MCF 10A (cell line): ENCODE results near the gene TXN. TPM values are rescaled to one million over a fixed set of nuclear protein-coding genes. Genes with fewer than 3 reads are reported as not detected.
"Not testable (repeated sequence)": the region's sequence is repeated elsewhere in the genome, so short reads cannot be mapped to it uniquely, and the experiment has no call there.

Source experiments
- BruUV-seq: library from RNA; stranded (reverse); fragments of 400-500 nt; replicated peaks from 2 replicates; lab custom pipeline; 2021; lab: Mats Ljungman, UMichigan
- CTCF ChIA-PET: fragments of 300-600 bp; sonication (Branson Sonifier 250); formaldehyde crosslinking; extraction: SDS; loops from one replicate; lab custom pipeline; 2021; ENCODE audit warnings: antibody characterized with exemption, inconsistent platforms; lab: Yijun Ruan, JAX
- POLR2A ChIA-PET: fragments of 300-600, 350-650 bp; sonication (Branson Sonifier 250); formaldehyde crosslinking; extraction: SDS; loops from one replicate; lab custom pipeline; 2020; ENCODE audit warnings: antibody characterized with exemption, inconsistent platforms; lab: Yijun Ruan, JAX
- DNase-seq: peaks from one replicate; pipeline ENCODE4 v3.0.0-alpha.2; 2018; ENCODE audit not compliant: unreplicated experiment
- H3K27ac Mint-ChIP-seq: one replicate; pipeline ENCODE4 v1.8.0; 2022; ENCODE audit warnings: mild to moderate bottlenecking, low read depth, mixed read lengths; ENCODE audit not compliant: unreplicated experiment
- H3K27me3 Mint-ChIP-seq: one replicate; pipeline ENCODE4 v1.8.0; 2022; ENCODE audit warnings: mixed read lengths; ENCODE audit not compliant: insufficient read depth, unreplicated experiment
- H3K36me3 Mint-ChIP-seq: one replicate; pipeline ENCODE4 v1.8.0; 2022; ENCODE audit warnings: mild to moderate bottlenecking, moderate library complexity, mixed read lengths; ENCODE audit not compliant: insufficient read depth, unreplicated experiment
- H3K4me1 Mint-ChIP-seq: one replicate; pipeline ENCODE4 v1.8.0; 2022; ENCODE audit warnings: mixed read lengths; ENCODE audit not compliant: insufficient read depth, unreplicated experiment
- H3K4me3 Mint-ChIP-seq: one replicate; pipeline ENCODE4 v1.8.0; 2022; ENCODE audit warnings: mild to moderate bottlenecking, moderate library complexity, mixed read lengths; ENCODE audit not compliant: unreplicated experiment
- H3K9me3 Mint-ChIP-seq: one replicate; pipeline ENCODE4 v1.8.0; 2022; ENCODE audit warnings: mixed read lengths; ENCODE audit not compliant: unreplicated experiment
- intact Hi-C: fragments of 100-400 bp; cut with micrococcal nuclease; formaldehyde crosslinking; loops from 2 replicates; pipeline ENCODE4 v1.14.1; 2022
- total RNA-seq: library from RNA; stranded (reverse); gene quantifications from 2 replicates; pipeline ENCODE4 v1.2.3, GENCODE V29; 2022
- TF ChIP-seq, protein P1 (sequence below): fragments of 200-600 bp; IDR thresholded peaks from one replicate; pipeline ENCODE4 v1.8.0; 2022; ENCODE audit warnings: antibody characterized with exemption, mild to moderate bottlenecking; ENCODE audit not compliant: unreplicated experiment

The TXN gene
- total RNA-seq, 1 experiment from 2014 or later, result 349 TPM

DNA sequence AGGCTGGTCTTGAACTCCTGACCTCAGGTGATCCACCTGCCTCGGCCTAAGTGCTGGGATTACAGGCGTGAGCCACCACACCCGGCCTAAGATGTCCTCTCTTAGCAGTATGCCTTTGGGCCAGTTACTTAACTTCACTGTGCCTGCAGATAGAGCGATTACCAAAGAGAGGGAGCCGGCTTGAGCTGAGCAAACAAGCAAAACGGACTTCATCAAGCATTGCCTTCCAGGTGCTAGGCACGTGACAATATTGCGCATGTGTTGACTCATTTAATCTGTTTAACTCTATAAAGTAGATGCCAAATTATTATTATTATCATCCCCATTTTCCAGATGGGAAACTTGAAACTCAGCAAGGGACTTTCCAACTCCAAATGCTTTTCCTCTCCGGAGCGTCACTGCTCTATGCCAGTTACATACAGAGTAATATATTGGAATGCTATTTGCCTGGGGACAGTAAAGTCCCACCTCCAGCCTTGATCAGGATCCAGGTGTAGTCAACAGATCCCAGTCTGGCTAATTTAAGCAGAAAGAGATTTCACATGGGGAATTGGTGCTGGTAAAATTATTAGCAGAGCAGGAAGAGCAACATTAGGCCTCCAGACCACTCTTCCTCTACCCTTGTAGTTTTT is 42.8 kb downstream of the TXN start:
- Mint-ChIP-seq H3K27ac (no peak overlapping the region), H3K4me1 (peaks cover 11% of the 10 kb centered on the region), H3K36me3 (no peaks in the 10 kb centered on the region), H3K27me3 (no peaks in the 10 kb centered on the region), H3K9me3 (no peaks in the 10 kb centered on the region), H3K4me3 (no peak overlapping the region)
- TF ChIP-seq, protein P1, sequence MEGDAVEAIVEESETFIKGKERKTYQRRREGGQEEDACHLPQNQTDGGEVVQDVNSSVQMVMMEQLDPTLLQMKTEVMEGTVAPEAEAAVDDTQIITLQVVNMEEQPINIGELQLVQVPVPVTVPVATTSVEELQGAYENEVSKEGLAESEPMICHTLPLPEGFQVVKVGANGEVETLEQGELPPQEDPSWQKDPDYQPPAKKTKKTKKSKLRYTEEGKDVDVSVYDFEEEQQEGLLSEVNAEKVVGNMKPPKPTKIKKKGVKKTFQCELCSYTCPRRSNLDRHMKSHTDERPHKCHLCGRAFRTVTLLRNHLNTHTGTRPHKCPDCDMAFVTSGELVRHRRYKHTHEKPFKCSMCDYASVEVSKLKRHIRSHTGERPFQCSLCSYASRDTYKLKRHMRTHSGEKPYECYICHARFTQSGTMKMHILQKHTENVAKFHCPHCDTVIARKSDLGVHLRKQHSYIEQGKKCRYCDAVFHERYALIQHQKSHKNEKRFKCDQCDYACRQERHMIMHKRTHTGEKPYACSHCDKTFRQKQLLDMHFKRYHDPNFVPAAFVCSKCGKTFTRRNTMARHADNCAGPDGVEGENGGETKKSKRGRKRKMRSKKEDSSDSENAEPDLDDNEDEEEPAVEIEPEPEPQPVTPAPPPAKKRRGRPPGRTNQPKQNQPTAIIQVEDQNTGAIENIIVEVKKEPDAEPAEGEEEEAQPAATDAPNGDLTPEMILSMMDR, result no peak
- intact Hi-C loops, result loop anchor here (10.0 kb wide), 1 partner anchor 639 kb away; no protein-coding TSS in a partner anchor
- ChIA-PET CTCF (interaction anchor here (0.5 to 11.9 kb wide), 4 partner anchors 17 to 1303 kb away, joined by 3 to 276 read pairs (median 4); no protein-coding TSS in a partner anchor), POLR2A (interaction anchor here (0.9 to 2.6 kb wide), 3 partner anchors 22 to 30 kb away, joined by 3 to 10 read pairs (median 8); no protein-coding TSS in a partner anchor)
- DNase-seq, result peak; percentile 74
- no TSS peak for BruUV-seq

DNA sequence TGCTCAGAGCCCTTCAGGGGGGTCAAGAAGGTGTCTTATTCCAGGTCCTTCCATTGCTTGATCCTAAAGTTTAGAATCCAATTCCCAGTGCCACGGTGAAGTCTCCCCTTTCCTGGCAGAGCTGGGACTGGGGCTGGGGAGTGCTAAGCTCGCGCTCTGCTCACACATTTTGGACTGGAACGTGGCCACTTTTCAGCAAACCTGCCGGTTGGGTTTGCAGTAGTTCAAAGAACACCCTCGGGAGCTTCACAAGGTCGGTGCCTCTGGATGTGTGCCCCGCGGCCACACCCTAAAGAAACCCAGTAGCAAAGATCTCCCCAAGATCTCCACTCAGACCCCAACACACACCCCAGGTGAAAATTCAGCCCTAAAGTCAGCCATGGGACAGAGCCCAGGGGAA is 48.3 kb downstream of the TXN start, which contains the start of gene C9orf152:
Gene C9orf152, minus strand, starts transcription at position 129 of the 400 bp plus-strand sequence. CDS start 580 bp downstream, outside the sequence.
- Mint-ChIP-seq H3K4me1 (no peaks in the 10 kb centered on the region), H3K9me3 (no peaks in the 10 kb centered on the region), H3K27ac (no peak within 1 kb of the TSS), H3K27me3 (no peaks in the 10 kb centered on the region), H3K4me3 (no peak within 1 kb of the TSS), H3K36me3 (no peaks in the 10 kb centered on the region)
- BruUV-seq, result no TSS peak
- intact Hi-C loops, result no loop called here
- ChIA-PET POLR2A (interaction anchor here (1.1 kb wide), 1 partner anchor 8 kb away, joined by 3 read pairs; no protein-coding TSS in a partner anchor), CTCF (interaction anchor here (0.5 to 1.9 kb wide), 3 partner anchors 10 to 181 kb away, joined by 3 to 15 read pairs (median 6); no protein-coding TSS in a partner anchor)
- TF ChIP-seq, protein P1, result no peak
- no peak for DNase-seq

DNA sequence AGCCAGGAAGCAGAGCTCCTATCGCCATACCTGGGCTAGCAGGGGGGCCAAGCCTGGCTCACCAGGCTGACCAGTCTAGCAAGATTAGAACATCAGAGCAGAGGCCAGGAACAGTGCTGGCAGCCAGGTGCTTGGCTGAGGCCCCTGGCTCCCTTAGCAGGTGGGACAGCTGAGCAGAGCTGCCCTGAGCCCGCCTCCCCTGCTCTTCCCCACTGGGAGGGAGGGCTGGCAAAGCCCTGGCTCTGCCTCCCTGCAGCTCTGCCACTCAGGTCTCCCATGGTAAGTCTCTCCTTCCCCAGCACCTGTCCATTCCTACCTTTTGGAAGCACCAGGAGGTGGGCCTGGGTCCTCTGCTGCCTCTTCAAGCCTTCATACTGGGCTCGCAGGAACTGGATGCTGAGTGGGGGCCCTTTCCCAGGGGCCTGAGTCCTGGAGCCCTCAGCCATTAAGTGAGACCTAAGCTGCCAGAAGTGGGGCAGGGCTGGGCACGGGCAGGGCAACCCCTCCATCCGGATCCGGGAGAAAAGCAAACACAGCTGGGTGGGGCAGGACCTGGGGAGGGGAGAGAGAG is 49.2 kb downstream of the TXN start:
- no peaks in the 10 kb centered on the region for H3K9me3 Mint-ChIP-seq
- TF ChIP-seq, protein P1, result no peak
- intact Hi-C loops, result no loop called here
- BruUV-seq, result no TSS peak
- H3K27me3 Mint-ChIP-seq, result no peaks in the 10 kb centered on the region
- no peaks in the 10 kb centered on the region for H3K4me1 Mint-ChIP-seq
- ChIA-PET CTCF (no interaction called here), POLR2A (interaction anchor here (1.1 kb wide), 1 partner anchor 9 kb away, joined by 3 read pairs; no protein-coding TSS in a partner anchor)
- DNase-seq, result no peak
- H3K4me3 Mint-ChIP-seq, result no peak overlapping the region
- no peaks in the 10 kb centered on the region for H3K36me3 Mint-ChIP-seq
- H3K27ac Mint-ChIP-seq, result no peak overlapping the region

DNA sequence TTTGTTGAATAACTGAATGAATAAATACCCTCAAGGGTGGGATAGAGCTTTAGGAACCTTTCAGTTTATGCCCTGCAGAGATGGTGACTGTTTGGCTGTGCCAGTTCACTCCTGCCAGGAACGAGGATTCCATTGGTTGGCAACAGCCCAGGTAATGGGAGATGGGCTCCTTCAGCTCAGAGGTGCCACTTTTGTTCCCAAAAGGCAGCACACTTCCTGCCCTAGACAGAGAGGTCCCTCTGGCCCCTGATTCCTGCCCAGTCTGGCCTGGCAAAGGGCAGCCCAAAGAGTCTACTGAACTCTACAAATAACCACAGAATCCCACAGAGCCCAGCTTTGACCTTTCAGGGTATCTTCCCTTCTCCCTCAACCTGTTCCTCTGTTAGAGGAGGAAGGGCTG is 49.9 kb downstream of the TXN start:
- no TSS peak for BruUV-seq
- DNase-seq, result peak; percentile 10
- no peak overlapping the region for H3K4me3 Mint-ChIP-seq
- ChIA-PET CTCF (interaction anchor here (1.1 to 3.1 kb wide), 2 partner anchors 10 to 22 kb away, joined by 4 to 15 read pairs; no protein-coding TSS in a partner anchor), POLR2A (no interaction called here)
- no peaks in the 10 kb centered on the region for H3K36me3 Mint-ChIP-seq
- H3K4me1 Mint-ChIP-seq, result no peaks in the 10 kb centered on the region
- H3K27me3 Mint-ChIP-seq, result no peaks in the 10 kb centered on the region
- TF ChIP-seq, protein P1, result no peak
- intact Hi-C loops, result no loop called here
- H3K27ac Mint-ChIP-seq, result no peak overlapping the region
- no peaks in the 10 kb centered on the region for H3K9me3 Mint-ChIP-seq

DNA sequence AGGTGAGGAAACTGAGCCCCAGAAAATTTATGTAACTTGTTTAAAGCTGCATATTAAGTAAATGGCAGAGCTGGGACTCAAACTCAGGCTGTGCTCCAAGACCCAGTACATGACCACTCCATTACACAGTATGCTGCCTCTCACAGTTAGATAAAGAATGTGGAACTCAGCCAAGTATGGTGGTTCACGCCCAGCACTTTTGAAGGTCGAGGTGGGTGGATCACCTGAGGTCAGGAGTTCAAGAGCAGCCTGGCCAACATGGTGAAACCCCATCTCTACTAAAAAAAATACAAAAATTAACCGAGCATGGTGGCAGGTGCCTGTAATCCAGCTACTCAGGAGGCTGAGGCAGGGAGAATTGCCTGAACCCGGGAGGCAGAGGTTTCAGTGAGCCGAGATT is 50.7 kb downstream of the TXN start:
- H3K4me3 Mint-ChIP-seq, BruUV-seq, H3K27me3 Mint-ChIP-seq, POLR2A ChIA-PET, H3K9me3 Mint-ChIP-seq, H3K27ac Mint-ChIP-seq, DNase-seq, H3K36me3 Mint-ChIP-seq, intact Hi-C loops, H3K4me1 Mint-ChIP-seq: not testable (repeated sequence)
- CTCF ChIA-PET, result interaction anchor here (0.6 to 3.1 kb wide), 3 partner anchors 11 to 147 kb away, joined by 4 to 15 read pairs (median 5); no protein-coding TSS in a partner anchor
